Thoracic aorta (tissue), 2 donors: ENCODE measurements around the gene TJP1. TPM values are rescaled to one million over a fixed set of nuclear protein-coding genes. Genes with fewer than 3 reads are reported as not detected.

Experiments used
- ATAC-seq: fragments of 150-250 bp; one replicate; pipeline ENCODE4 v1.8.0; 2017; ENCODE audit warnings: low read depth; ENCODE audit not compliant: insufficient number of reproducible peaks, low FRiP score
- DNase-seq: peaks from one replicate; pipeline ENCODE4 v3.0.0-alpha.2; 2020; ENCODE audit warnings: low spot score
- H3K27ac ChIP-seq, 2 donors: fragments of 200-600 bp; sonication (generic); 1 replicate in 1 of 2; 2 replicates in 1 of 2; pipeline ENCODE4 v1.5.1; 2016; ENCODE audit warnings: mild to moderate bottlenecking in 2 of 2, moderate library complexity in 2 of 2
- H3K27me3 ChIP-seq: fragments of 200-600 bp; sonication (generic); replicated peaks from 2 replicates; pipeline ENCODE4 v1.6.0; 2016; ENCODE audit warnings: mild to moderate bottlenecking; ENCODE audit not compliant: insufficient read depth
- H3K36me3 ChIP-seq: fragments of 200-600 bp; sonication (generic); one replicate; pipeline ENCODE4 v1.5.1; 2016
- H3K4me1 ChIP-seq, 2 donors: fragments of 200-600 bp; sonication (generic); 1 replicate in 1 of 2; 2 replicates in 1 of 2; pipeline versions ENCODE4 v1.5.1 to v1.6.0; 2016; ENCODE audit warnings: low read depth in 2 of 2, mild to moderate bottlenecking in 1 of 2; ENCODE audit not compliant: control insufficient read depth in 1 of 2
- H3K4me3 ChIP-seq: fragments of 200-600 bp; sonication (generic); 2 replicates; pipeline ENCODE4 v1.5.1; 2016; ENCODE audit warnings: mild to moderate bottlenecking
- H3K9me3 ChIP-seq: fragments of 200-600 bp; sonication (generic); 2 replicates; pipeline ENCODE4 v1.5.1; 2016
- total RNA-seq, 2 donors: library from RNA; depleted of rRNA; stranded (reverse); fragments of >200 nt; gene quantifications; one replicate each; pipeline versions ENCODE4 v1.1.0 to v1.2.3, GENCODE V29; 2016
- TF ChIP-seq, protein P1 (sequence below): fragments of 200-600 bp; sonication (generic); IDR thresholded peaks from one replicate; pipeline ENCODE4 v1.5.1; 2019; ENCODE audit warnings: antibody characterized with exemption

Gene TJP1
- total RNA-seq, 2 donors from 2014 or later: 78.4 to 146 TPM

DNA sequence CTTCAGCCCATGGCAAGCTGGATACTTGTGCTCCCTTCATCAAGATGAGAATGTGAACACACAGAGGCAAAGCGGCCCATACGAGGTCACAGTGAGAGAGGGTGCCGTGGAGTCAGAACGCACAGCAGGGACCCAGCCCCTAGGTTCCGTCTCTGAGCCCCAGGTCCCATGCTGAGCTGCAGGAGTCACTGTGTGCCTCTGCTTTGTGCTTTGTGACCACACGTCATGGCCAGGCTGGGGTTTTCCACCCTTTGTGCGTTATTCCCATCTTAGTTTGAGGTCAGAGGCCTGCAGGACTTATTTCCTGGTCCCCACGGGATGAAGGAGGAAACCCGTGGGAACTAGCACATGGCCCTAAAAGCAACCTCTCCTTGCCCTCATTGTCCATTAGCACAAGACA lies 140.3 kb downstream of the TJP1 start:
- TF ChIP-seq, protein P1, sequence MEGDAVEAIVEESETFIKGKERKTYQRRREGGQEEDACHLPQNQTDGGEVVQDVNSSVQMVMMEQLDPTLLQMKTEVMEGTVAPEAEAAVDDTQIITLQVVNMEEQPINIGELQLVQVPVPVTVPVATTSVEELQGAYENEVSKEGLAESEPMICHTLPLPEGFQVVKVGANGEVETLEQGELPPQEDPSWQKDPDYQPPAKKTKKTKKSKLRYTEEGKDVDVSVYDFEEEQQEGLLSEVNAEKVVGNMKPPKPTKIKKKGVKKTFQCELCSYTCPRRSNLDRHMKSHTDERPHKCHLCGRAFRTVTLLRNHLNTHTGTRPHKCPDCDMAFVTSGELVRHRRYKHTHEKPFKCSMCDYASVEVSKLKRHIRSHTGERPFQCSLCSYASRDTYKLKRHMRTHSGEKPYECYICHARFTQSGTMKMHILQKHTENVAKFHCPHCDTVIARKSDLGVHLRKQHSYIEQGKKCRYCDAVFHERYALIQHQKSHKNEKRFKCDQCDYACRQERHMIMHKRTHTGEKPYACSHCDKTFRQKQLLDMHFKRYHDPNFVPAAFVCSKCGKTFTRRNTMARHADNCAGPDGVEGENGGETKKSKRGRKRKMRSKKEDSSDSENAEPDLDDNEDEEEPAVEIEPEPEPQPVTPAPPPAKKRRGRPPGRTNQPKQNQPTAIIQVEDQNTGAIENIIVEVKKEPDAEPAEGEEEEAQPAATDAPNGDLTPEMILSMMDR: no peak
- Histone ChIP-seq H3K27me3 (no peaks in the 10 kb centered on the region), H3K27ac (no peak overlapping the region), H3K4me1 (no peaks in the 10 kb centered on the region), H3K36me3 (no peaks in the 10 kb centered on the region), H3K9me3 (no peaks in the 10 kb centered on the region), H3K4me3 (no peak overlapping the region)
- DNase-seq (no peak), ATAC-seq (no peak)

DNA sequence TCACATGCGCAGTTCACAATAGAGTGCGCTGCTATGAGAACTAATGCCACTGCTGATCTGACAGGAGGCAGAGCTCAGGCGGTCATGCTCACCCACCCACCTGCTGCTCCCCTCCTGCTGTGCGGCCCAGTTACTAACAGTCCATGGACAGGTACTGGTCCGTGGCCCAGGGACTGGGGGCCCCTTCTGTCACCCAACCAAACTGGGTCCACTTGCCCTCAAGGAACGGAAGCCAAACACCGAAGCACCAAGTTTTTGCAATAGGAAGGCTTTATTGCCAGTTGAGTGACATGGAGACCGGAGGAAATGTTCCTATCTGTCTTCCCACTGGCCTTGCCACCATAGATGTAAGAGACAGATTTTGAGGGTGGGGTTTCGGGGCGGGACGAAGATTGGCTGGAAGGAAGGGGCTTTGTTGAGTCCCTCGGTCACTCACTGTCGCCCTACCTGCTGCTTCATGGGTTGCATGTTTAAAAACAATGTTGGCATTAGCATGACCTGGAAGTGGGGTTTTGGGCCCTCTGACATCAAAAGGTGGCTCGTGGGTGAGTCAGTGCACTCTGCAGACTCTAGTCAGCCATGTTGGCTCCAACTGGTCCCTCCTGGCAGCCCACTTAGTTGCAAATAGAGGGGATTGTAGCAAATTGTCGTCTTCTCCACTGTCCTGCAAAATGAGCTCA lies 141.0 kb downstream of the TJP1 start:
- no peak for DNase-seq
- H3K4me1 ChIP-seq: no peaks in the 10 kb centered on the region
- no peak for ATAC-seq
- H3K36me3 ChIP-seq: no peaks in the 10 kb centered on the region
- no peak overlapping the region for H3K4me3 ChIP-seq
- no peaks in the 10 kb centered on the region for H3K27me3 ChIP-seq
- no peak overlapping the region for H3K27ac ChIP-seq
- TF ChIP-seq, protein P1: no peak
- no peaks in the 10 kb centered on the region for H3K9me3 ChIP-seq

DNA sequence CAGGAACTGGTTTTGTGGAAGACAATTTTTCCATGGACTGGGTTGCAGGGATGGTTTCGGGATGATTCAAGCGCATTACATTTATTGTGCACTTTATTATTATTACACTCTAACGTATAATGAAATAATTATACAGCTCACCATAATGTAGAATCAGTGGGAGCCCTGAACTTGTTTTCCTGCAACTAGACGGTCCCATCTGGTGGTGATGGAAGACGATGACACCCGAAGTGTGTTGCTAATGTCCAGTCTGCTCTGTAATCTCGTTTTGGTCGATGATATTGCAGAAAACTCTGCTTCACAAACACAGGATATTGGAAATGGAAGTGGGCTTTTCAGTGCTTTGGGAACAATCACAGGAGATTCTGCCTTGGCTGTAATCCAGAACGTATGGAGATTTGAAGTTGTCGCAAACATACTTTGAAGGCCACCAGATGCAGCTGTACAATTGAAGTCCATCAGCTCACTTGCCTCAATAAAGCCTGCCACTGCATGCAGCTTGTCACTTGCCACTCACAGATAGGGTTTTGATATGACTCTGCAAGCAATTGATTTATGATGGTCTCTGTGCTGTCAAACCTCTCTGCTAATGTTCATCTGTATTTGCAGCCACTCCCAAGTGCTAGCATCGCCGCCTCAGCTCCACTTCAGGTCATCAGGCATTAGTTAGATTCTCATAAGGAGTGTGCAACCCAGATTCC lies 141.7 kb downstream of the TJP1 start:
- H3K27me3 ChIP-seq: no peaks in the 10 kb centered on the region
- no peak for ATAC-seq
- H3K4me1 ChIP-seq: peaks cover 0 to 2% of the 10 kb centered on the region in 2 donors
- DNase-seq: no peak
- H3K9me3 ChIP-seq: no peaks in the 10 kb centered on the region
- no peak overlapping the region for H3K4me3 ChIP-seq
- TF ChIP-seq, protein P1: no peak
- no peaks in the 10 kb centered on the region for H3K36me3 ChIP-seq
- H3K27ac ChIP-seq: no peak overlapping the region

DNA sequence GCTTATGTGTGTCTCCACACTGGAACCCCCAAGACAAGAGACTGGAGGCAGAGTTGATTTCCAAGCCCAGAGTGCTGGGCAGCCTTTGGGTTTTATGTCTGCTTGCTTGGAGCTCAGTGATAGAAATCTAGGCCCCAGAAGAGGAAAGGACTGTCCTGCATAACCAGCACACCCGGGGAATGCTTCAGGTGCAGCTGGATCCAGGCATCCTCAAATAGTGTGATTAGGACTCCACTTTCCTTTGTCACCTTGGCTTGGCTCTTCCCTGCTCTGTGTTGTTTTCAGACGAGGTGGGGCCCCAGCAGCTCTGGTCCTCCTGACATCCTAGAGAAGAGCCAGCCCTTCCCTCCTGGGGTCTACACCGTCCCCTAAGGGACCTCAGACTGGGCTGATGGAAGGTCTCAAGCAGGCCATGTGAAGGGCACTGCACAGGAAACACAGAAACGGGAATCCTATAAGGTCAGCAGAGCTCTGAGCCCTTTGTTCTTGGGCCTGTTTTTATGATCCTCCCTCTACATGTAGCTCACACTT lies 143.7 kb downstream of the TJP1 start:
- no peaks in the 10 kb centered on the region for H3K9me3 ChIP-seq
- no peaks in the 10 kb centered on the region for H3K27me3 ChIP-seq
- no peak overlapping the region for H3K27ac ChIP-seq
- peaks cover 0 to 14% of the 10 kb centered on the region in 2 donors for H3K4me1 ChIP-seq
- no peak overlapping the region for H3K4me3 ChIP-seq
- no peak for ATAC-seq
- DNase-seq: no peak
- H3K36me3 ChIP-seq: no peaks in the 10 kb centered on the region
- TF ChIP-seq, protein P1: no peak

DNA sequence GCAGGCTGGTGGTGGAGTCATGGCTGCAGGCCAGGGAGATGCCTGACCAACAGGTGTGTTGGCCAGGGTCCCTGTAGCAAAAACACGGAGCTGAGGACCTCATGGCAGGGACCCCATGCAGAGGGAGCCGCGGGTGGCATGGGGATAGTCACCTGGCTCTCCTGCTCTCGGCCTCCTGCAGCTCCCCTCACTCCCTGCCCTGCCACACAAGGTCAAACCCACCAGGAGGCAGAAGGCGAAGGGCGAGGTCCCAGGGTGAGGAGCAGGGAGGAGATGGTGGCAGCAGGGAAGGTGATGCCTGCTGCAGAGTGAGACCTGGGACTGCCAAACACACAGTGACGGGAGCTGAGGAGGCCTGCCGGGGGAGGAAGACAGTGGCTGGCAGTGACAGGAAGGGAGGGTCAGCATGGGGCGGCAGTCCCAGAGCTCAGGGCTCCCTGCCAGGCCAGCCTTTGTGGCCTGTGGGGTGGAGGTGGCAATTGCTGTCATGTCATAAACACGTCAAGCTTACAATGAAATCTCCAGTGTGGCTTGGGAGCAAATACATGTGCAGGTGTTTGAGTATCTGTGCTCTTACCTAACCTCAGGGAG lies 144.3 kb downstream of the TJP1 start:
- DNase-seq (no peak), ATAC-seq (no peak)
- TF ChIP-seq, protein P1: no peak
- Histone ChIP-seq H3K4me1 (peaks cover 0 to 14% of the 10 kb centered on the region in 2 donors), H3K36me3 (no peaks in the 10 kb centered on the region), H3K9me3 (no peaks in the 10 kb centered on the region), H3K4me3 (no peak overlapping the region), H3K27me3 (no peaks in the 10 kb centered on the region), H3K27ac (no peak overlapping the region)
